HG03520 (cell line): Measurements from ENCODE around the gene SCP2.

ENCODE experiments used
- ATAC-seq: cut with Tn5 transposase; IDR thresholded peaks from one replicate; pipeline ENCODE4 v1.9.1; 2021; ENCODE audit warnings: mild to moderate bottlenecking, moderate library complexity; ENCODE audit not compliant: unreplicated experiment

SCP2 gene

DNA sequence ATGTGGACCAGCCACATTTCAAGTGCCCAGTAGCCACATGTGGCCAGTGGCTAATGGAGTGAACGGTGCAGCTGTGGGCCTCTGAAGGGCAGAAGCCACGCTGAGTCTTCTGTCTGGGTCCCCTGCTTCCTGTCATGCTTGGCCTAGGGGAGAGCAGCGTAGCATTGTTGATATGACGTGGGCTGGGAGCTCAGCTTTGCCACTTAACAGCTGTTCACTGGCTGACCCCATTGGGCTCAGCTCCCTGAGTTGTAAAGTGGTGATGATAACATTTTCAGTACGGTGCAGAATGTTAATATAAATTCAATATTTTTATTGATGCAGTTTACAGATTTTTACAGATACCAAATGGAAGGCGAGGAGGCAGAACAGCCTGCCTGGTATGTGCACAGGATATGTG, 139.4 kb downstream of the SCP2 start:
- no peak for ATAC-seq

DNA sequence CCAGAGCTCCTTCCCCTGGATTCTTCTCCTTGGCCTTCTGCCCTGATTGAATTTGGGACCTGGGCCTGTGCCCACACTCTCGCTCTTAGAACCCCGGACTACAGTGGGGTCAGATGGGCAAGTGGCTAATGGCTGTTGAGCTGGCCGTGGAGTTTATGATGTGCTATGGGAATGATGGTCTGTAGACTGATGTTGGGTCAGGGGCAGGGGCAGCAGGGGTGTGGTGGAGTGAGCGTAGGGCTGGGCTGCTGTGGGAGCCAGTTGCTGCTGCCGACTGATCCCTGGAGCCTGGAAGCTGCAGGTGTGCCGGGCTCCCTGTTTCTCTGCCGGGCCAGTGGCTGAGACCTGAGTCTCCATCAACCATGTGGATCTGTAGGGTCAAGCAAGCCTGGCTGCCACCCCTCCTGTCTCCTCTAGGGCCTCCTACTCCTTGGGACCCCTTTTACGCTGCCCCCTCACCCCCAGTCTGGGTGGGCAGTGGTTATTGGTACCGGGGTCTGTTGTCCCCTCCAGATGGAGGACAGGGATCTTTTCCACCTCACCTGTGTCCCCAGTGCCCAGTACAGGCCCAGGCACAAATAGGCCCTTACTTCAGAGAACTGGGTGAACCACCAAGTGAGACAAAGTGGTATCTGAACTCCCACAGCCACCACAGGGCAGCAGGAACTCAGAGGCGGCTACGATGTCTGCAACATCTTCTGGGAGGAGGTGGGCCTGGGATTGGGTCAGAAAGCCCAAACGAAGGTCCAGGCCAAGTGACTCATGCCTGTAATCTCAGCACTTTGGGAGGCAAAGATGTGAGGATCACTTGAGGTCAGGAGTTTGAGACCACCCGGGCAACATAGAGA, 140.0 kb downstream of the SCP2 start:
- ATAC-seq: no peak

- ATAC-seq: no peak
Measured at GRCh38 chr1:53067886-53068285, 140.8 kb downstream of the SCP2 start.

- no peak for ATAC-seq
Measured at GRCh38 chr1:53068314-53069099, 141.4 kb downstream of the SCP2 start.

DNA sequence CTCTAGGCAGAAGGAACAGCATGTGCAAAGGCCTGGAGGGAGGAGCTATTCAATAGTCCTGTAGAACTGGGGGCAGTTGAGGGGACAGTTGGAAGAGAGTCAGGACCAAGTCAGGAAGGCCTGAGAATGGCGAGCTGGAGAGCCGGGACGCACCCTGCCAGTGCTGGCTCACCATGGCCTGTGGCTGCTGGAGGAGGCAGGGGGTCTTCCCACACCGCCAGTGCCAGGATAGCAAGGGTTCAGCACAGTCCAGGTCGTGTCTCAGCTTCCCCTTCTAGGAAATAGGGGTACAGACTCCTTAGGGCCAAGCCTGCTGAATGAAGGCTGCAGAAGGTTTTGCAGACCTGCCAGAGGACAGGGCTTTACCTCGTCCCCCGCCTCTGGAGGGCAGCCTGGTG, 142.2 kb downstream of the SCP2 start:
- ATAC-seq: no peak

DNA sequence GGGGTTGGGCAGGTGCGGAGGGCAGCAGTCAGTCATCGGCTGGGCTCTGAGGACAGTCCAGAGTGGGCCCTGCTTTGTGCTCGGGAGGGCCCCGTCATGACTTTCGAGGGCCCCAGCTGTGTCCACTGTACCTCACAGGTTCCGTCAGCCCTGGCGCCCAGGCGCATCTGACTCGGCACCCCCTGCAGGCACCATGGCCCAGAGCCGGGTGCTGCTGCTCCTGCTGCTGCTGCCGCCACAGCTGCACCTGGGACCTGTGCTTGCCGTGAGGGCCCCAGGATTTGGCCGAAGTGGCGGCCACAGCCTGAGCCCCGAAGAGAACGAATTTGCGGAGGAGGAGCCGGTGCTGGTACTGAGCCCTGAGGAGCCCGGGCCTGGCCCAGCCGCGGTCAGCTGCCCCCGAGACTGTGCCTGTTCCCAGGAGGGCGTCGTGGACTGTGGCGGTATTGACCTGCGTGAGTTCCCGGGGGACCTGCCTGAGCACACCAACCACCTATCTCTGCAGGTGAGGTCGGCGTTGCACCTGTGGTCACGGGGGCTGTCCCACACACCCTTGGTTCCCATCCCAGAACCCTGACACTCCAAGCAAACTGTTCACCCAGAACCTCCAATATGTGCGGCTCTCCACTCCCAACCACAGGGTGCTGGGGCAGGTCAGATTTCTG, 142.7 kb downstream of the SCP2 start:
- ATAC-seq: no peak

GRCh38 chr1:53070621-53071020, 143.5 kb downstream of the SCP2 start:
- ATAC-seq: no peak

DNA sequence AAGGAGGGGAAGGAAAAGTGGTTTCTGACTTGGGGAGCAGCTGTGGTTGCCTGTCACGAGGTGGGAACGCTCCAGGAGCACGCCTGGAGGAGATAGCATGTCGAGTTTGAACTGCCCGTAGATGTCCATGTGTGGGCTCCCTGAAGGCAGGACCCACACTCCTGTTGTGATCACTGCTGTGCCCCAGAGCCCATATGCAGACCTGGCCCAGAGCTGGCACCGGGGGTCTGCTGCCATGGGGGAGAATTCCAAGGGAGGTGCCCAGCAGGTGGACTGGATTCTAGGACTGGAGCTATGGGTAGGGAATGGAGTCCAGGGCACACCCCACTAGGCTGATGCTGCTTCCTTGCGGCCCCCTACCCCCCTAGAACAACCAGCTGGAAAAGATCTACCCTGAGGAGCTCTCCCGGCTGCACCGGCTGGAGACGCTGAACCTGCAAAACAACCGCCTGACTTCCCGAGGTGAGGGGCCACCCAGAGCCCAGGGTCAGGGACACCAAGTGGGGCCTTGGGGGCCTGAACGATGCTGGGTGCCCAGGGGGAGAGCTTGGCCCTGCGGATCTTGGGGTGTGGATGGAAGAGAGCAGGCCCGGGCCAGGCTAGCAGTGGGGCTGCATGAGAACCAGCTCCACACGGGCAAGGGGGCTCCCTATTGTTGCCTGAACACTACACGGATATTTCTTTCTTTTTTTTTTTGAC, 144.2 kb downstream of the SCP2 start:
- no peak for ATAC-seq

- no peak for ATAC-seq
Measured at GRCh38 chr1:53071915-53072314, 144.8 kb downstream of the SCP2 start.

- no peak for ATAC-seq
Measured at GRCh38 chr1:53073287-53073686, 146.2 kb downstream of the SCP2 start.

GRCh38 chr1:53073868-53074311, 146.8 kb downstream of the SCP2 start:
- ATAC-seq: no peak

DNA sequence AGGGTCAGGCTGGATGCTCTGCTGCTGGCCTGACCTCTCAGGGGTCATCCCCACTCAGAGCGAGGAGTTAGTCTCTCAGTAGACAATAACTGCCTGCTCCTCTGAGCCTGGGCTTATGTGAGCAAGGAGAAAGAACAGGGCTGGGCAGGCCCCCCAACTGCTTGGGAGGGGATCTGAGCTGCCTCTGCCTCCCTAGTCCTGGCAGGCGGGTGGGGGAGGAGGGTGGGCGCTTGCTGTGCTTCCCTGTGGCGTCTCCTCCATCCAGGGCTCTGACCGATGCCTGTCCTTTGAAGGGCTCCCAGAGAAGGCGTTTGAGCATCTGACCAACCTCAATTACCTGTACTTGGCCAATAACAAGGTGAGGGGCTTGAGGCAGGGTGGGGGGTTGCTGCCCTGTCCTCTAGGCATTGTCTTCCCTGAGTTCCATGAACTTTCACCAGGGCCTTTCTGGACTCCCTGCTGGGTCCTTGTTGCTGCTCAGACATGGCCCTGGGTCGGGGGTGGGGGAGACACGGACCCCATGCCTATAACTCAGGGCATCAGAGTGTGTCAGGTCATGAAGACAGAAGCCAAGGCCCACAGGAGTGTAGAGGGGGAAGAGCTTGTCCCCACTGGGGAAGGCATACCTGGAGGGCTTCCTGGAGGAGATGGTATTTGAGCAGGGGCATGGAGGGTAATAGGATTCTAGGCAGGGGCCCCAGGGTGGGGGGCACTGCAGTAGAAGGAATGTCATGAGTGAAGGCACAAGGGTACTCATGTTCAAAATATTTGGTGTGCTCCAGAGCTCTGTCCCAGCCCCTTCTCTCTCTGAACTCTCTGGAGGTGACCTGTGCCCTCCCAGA, 147.5 kb downstream of the SCP2 start:
- no peak for ATAC-seq

DNA sequence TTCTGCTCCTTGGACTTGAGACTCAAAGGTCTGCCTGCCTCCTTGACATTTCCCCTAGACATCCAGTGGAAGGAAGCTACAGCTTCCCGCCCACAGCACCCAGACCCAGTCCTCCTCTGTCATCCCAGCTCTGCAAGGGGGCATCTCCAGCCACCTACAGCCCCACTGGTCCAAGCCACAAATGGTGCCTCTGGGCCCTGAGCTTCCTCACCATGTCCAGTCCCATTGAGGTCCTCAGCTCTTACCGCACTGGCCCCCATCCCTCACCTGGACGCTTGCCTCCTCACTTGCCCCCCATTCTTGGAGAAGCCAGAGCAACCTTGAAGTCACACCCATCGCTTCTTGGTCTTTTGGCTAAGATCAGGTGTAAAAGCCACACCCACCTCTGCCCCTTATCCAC, 148.1 kb downstream of the SCP2 start:
- ATAC-seq: no peak

DNA sequence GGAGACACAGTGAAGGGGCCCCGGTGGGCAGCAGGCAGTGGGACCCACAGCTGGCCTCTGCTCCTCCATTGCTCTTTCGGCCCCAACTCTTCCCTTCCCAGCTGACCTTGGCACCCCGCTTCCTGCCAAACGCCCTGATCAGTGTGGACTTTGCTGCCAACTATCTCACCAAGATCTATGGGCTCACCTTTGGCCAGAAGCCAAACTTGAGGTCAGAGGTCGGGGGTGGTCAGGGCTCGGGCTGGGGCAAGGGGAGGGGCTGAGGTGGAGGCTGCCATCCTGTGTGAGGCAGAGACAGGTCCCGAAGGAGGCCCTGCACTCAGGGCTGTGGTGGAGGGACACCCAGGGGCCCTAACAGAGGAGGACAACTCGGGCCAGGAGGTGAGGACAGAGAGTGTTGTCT, 148.7 kb downstream of the SCP2 start:
- no peak for ATAC-seq

GRCh38 chr1:53076165-53076564, 149.1 kb downstream of the SCP2 start:
- no peak for ATAC-seq

GRCh38 chr1:53076721-53077598, 149.9 kb downstream of the SCP2 start:
- ATAC-seq: no peak

GRCh38 chr1:53077599-53077965, 150.5 kb downstream of the SCP2 start:
- no peak for ATAC-seq

GRCh38 chr1:53078333-53079101, 151.4 kb downstream of the SCP2 start:
- ATAC-seq: no peak
